Colonic mucosa (tissue), 4 donors: ENCODE measurements around the gene SULF2. TPM values are rescaled to one million over a fixed set of nuclear protein-coding genes. Genes with fewer than 3 reads are reported as not detected.

Source experiments
- DNase-seq: peaks from one replicate; pipeline ENCODE4 v3.0.0-alpha.2; 2020
- H3K27ac ChIP-seq: fragments of 200-600 bp; one replicate; pipeline ENCODE4 v1.8.0; 2021
- H3K27me3 ChIP-seq: fragments of 200-600 bp; one replicate; pipeline ENCODE4 v1.8.0; 2021
- H3K36me3 ChIP-seq: fragments of 200-600 bp; one replicate; pipeline ENCODE4 v1.8.0; 2021
- H3K4me1 ChIP-seq: fragments of 200-600 bp; one replicate; pipeline ENCODE4 v1.8.0; 2021; ENCODE audit warnings: mild to moderate bottlenecking
- H3K4me3 ChIP-seq: fragments of 200-600 bp; one replicate; pipeline ENCODE4 v1.8.0; 2021
- H3K9ac ChIP-seq, 2 donors: one replicate each; pipeline ENCODE4 v1.7.0; 2013; ENCODE audit warnings: control low read depth in 2 of 2, low read depth in 2 of 2, low read length in 2 of 2
- H3K9me3 ChIP-seq: fragments of 200-600 bp; one replicate; pipeline ENCODE4 v1.8.0; 2021
- intact Hi-C: fragments of 100-400 bp; cut with DNase I; formaldehyde crosslinking; loops from one replicate; pipeline ENCODE4 v1.14.1; 2022
- total RNA-seq, 2 donors: library from RNA; stranded (reverse); fragmentation: NEBNext Ultra II Directional in 1 of 2; extraction: Animal tissue kit (Norgen Biotek cat#: 25700) in 1 of 2; gene quantifications; one replicate each; pipeline ENCODE4 v1.2.1, GENCODE V29; 2021
- TF ChIP-seq, protein P1 (sequence below): fragments of 200-600 bp; IDR thresholded peaks from one replicate; pipeline ENCODE4 v1.8.0; 2022; ENCODE audit warnings: antibody characterized with exemption, mild to moderate bottlenecking
- donor health status: healthy.
- donor health status: DM: no; HTN: no; CAD: no.
- donor health status: DM: no; HTN: no; CAD: no.

SULF2 gene
- total RNA-seq, 2 donors from 2014 or later, result 97.9 to 153 TPM

GRCh38 chr20:47694021-47694818, 91.1 kb downstream of the SULF2 start:
- intact Hi-C loops, result no loop called here
- TF ChIP-seq, protein P1, sequence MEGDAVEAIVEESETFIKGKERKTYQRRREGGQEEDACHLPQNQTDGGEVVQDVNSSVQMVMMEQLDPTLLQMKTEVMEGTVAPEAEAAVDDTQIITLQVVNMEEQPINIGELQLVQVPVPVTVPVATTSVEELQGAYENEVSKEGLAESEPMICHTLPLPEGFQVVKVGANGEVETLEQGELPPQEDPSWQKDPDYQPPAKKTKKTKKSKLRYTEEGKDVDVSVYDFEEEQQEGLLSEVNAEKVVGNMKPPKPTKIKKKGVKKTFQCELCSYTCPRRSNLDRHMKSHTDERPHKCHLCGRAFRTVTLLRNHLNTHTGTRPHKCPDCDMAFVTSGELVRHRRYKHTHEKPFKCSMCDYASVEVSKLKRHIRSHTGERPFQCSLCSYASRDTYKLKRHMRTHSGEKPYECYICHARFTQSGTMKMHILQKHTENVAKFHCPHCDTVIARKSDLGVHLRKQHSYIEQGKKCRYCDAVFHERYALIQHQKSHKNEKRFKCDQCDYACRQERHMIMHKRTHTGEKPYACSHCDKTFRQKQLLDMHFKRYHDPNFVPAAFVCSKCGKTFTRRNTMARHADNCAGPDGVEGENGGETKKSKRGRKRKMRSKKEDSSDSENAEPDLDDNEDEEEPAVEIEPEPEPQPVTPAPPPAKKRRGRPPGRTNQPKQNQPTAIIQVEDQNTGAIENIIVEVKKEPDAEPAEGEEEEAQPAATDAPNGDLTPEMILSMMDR, result no peak
- Histone ChIP-seq H3K27me3 (no peaks in the 10 kb centered on the region), H3K4me1 (no peaks in the 10 kb centered on the region), H3K36me3 (no peaks in the 10 kb centered on the region), H3K9ac (no peak overlapping the region), H3K27ac (no peak overlapping the region), H3K9me3 (no peaks in the 10 kb centered on the region), H3K4me3 (no peak overlapping the region)
- DNase-seq, result no peak

DNA sequence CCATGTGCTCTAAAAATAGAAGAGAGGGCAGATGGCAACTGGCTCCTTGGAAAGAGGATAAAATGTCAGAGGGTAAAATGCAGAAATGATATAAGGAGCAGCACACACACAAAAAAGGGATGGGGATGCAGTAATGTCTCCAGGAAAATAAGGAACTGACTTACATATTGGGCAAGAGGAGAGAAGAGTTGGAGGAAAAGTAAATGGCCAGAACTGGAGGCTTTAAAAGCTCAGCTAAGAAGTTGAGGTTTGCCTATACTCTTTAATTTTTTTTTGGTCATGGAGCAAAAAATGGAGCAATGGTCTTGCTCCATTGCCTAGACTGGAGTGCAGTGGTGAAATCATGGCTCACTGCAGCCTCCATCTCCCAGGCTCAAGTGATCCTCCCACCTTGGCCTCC, 93.7 kb downstream of the SULF2 start:
- no peak overlapping the region for H3K9ac ChIP-seq
- H3K4me3 ChIP-seq, result no peak overlapping the region
- no peaks in the 10 kb centered on the region for H3K27me3 ChIP-seq
- no peak for DNase-seq
- H3K9me3 ChIP-seq, result no peaks in the 10 kb centered on the region
- H3K36me3 ChIP-seq, result no peaks in the 10 kb centered on the region
- no peak overlapping the region for H3K27ac ChIP-seq
- intact Hi-C loops, result no loop called here
- TF ChIP-seq, protein P1, result no peak
- no peaks in the 10 kb centered on the region for H3K4me1 ChIP-seq

DNA sequence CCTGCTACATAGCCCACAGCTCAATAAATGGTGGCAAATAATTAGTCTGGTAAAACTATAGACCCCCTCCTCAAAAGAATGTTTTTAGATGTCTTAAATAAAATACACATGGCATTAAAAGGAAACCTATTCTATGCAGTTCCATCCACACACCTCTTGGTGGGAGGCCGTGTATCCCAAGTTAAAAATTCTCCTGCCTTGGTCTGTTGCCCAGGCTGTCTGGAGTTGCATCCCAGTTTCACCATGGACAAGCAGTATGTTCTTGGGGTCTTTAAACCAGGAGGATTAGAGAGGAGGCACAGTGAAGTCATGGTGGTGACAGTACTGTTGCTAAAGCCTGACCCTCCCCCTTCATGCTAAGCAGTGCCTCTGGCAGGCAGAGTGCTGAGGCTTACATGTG, 95.5 kb downstream of the SULF2 start:
- intact Hi-C loops, result no loop called here
- DNase-seq, result no peak
- no peaks in the 10 kb centered on the region for H3K4me1 ChIP-seq
- H3K36me3 ChIP-seq, result no peaks in the 10 kb centered on the region
- H3K27me3 ChIP-seq, result no peaks in the 10 kb centered on the region
- no peaks in the 10 kb centered on the region for H3K9me3 ChIP-seq
- no peak overlapping the region for H3K27ac ChIP-seq
- no peak overlapping the region for H3K9ac ChIP-seq
- TF ChIP-seq, protein P1, result no peak
- no peak overlapping the region for H3K4me3 ChIP-seq

DNA sequence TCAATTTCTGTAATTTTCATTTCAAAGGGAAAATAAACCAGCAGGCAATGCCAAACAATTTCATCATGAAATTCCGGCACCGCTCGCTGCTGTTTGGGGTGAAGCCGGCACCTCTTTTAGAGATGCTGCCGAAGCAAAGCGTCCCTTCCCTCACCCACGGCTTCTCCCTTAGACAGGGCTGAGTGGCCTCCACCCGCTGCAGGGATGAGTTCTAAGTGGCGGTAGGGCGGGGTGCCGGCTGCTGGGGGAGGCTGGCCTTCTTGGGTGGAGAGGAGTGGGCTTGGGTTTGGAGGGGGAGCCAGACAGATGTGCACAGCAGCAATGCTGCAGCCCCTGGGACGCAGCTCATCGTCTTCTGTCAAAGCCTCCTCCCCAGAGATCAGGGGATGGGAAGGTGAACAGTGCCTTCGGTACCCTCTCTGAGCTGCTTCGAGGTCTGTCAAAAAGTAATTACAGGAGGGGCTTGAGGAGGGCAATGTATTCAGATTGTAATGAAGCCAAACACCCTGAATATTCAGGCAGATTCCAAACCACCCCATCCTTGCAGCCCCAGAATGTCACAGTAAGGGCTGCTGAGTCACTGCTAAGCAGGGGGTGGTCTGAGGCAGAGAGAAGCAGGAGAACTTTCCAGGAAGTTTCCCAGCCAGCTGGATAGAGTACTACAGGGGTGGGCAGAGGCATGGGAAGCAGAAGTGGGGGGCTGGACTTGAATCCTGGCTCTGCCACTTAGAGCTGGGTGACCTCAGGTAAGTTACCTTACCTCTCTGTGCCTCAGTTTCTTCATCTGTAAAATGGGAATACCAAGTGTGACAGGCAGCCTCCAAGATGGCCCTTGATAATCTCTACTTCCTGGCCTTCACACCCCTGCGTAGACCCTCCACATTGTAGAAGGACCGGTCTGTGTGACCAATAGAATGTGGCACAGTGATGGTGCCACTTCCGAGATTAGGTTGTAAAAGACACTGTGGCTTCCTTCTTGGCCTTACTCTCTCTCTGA, 96.6 kb downstream of the SULF2 start:
- Histone ChIP-seq H3K9me3 (no peaks in the 10 kb centered on the region), H3K27me3 (no peaks in the 10 kb centered on the region), H3K9ac (no peak overlapping the region), H3K4me1 (no peaks in the 10 kb centered on the region), H3K36me3 (no peaks in the 10 kb centered on the region), H3K4me3 (no peak overlapping the region), H3K27ac (no peak overlapping the region)
- intact Hi-C loops, result no loop called here
- DNase-seq, result no peak
- TF ChIP-seq, protein P1, result no peak

GRCh38 chr20:47687095-47687987, 97.9 kb downstream of the SULF2 start:
- intact Hi-C loops, result no loop called here
- no peak overlapping the region for H3K27ac ChIP-seq
- no peaks in the 10 kb centered on the region for H3K36me3 ChIP-seq

More at GRCh38 chr20:47687095-47687987, 97.9 kb downstream of the SULF2 start:
- Histone ChIP-seq H3K9ac (no peak overlapping the region), H3K4me3 (no peak overlapping the region), H3K27me3 (no peaks in the 10 kb centered on the region), H3K9me3 (no peaks in the 10 kb centered on the region), H3K4me1 (no peaks in the 10 kb centered on the region)
- TF ChIP-seq, protein P1, result no peak
- DNase-seq, result no peak
